ENCODE results near the gene TMIGD2.
"Not testable (repeated sequence)": the region's sequence is repeated elsewhere in the genome, so short reads cannot be mapped to it uniquely, and the experiment has no call there.

The TMIGD2 gene

DNA sequence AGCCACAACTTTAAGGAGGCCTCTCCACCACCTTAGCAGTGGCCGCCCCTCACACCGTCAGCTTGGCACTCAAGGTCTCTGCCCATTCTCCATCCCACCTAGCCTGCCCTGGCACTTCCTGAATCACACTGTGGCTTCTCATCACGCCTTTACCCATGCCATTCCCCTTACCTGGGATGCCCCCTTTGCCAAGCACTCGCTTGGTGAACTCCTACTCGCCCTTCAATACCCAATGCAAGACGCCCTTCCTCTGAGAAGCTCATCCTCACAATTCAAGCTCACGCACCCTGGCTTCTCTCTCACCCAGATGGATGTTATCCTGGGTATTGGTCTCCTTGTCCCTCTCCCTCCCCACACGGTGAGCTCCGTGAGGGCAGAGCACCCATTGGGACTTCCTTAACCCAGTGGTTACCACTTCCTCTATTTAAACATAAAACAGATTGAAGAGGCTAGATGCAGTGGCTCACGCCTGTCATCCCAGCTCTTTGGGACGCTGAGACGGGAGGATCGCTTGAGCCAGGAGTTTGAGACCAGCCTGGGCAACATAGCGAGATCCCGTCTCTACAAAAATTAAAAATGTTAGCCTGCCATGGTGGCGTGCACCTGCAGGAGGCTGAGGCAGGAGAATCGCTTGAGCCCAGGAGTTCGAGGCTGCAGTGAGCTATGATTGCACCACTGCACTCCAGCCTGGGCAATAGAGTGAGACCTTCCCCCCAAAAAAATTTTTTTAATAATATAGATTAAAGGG, 35.8 kb downstream of the TMIGD2 start:
- no peak for DNase-seq (ENCODE audit: low read depth)

- no peak for DNase-seq (ENCODE audit: low read depth)
Measured at GRCh38 chr19:4264812-4265211, 37.4 kb downstream of the TMIGD2 start.

DNA sequence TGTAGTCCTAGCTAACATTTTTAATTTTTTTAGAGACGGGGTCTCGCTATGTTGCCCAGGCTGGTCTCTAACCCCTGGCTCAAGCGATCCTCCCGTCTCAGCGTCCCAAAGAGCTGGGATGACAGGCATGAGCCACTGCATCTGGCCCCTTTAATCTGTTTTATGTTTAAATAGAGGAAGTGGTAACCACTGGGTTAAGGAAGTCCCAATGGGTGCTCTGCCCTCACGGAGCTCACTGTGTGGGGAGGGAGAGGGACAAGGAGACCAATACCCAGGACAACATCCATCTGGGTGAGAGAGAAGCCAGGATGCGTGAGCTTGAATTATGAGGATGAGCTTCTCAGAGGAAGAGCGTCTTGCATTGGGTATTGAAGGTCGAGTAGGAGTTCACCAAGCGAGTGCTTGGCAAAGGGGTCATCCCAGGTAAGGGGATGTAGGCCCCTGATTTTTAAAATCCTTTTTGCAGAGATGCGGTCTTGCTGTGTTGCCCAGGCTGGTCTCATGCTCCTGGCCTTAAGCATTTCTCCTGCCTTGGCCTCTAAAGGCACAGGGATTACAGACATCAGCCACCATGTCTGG, 41.5 kb downstream of the TMIGD2 start:
- no peak for DNase-seq (ENCODE audit: low read depth)

DNA sequence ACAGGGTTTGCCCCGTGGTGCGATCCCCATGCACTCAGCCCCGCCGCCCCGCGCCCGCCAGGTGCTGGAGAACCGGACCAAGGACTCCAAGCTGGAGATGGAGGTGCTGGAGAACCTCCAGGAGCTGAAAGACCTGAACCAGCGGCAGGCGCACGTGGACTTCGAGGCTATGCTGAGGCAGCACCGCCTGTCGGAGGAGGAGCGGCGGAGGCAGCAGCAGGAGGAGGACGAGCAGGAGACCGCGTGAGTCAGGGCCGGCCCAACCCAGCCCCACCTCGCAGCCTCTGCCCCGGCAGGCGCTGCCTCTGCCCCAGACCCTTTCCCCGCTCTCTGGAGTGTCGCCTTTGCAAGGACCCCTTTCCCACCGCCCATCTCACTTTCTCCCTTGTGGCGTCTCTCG, 44.0 kb downstream of the TMIGD2 start:
- no peak for DNase-seq (ENCODE audit: low read depth)

DNA sequence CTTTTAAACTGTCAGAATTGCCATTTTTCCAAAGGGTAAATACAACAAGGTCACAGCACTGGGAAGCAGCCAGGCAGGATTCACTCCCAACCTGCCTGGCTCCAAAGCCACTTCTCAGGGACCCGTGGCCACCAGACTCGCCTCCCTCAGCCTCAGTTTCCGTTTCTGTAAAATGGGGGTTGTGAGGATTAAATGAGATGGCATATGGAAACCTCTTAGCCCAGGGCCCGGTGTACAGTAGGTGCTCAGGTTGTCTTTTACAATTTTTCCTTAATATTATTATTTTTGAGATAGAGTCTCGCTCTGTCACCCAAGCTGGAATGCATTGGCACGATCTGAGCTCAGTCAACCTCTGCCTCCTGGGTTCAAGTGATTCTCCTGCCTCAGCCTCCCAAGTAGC, 45.2 kb downstream of the TMIGD2 start:
- DNase-seq (ENCODE audit: low read depth) = no peak

DNA sequence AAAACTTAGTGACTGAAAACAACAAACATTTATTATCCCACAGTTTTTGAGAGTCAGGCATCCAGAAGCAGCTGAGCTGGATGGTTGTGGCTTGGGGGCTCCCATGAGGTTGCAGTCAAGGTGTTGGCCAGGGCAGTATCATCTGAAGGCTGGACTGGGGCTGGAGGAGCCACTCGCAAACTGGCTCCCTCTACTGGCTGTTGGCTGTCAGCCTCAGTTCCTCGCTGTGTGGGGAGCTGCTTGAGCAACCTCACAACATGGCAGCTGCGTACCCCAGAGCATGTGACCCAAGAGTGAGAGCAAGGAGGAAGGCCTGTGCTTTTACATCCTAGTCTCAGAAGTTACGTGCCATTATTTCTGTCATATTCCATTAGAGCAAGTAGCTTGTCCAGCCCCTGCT, 45.6 kb downstream of the TMIGD2 start:
- no peak for DNase-seq (ENCODE audit: low read depth)

DNA sequence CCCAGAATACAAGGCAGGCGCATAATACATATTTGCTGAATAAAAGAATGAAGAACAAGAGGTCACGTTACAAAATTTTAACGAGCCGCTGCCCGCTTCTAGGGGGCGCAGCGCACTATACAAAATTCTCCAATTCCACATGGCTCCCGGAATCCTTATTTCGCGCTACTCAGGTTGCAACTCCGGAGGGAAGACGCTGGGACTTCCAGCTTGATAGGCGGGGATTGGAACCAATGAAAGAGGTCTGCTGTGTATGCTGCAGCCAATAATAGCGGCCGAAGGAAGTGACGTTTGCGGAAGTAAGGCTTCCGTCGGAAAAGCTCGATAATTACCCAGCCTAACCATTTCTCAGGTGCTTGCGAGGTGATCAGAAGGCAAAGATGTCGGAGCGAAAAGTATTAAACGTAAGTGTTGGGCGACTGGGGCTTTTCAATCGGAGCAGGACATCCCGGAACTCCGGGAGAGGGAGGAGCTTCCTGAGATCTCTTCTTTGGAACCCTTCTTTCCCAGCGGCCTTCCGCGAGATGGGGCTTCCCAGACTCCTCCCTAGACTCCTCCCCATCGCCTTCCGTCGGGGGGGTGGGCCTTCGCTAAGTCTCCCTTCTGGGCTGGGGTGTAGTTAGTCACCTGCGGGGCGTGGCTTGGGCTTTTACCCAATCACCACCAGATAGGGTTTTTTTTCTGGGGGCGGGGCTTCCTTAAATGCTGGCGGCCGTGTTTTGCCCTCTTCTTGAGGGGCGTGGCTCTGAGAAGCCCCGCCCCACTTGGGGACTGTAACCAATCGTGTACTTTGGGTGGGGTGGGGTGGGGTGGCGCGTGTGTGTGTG, 55.2 kb downstream of the TMIGD2 start, which contains the start of gene YJU2:
TSS of gene YJU2 (plus strand) at position 314 of the 827 bp plus-strand sequence. CDS start at position 381, 67 bp downstream.
- DNase-seq (ENCODE audit: low read depth) = peak; percentile 99

- DNase-seq (ENCODE audit: low read depth) = not testable (repeated sequence)
Measured at GRCh38 chr19:4245938-4246337, 56.3 kb downstream of the TMIGD2 start.
